A549 (cell line): Measurements from ENCODE around the gene TTC17.

ENCODE experiments used
- CTCF ChIP-seq: fragments of >200 bp; sonication (Bioruptor Twin); formaldehyde crosslinking; IDR thresholded peaks from 3 replicates; pipeline ENCODE4 v1.5.1; 2016
- EP300 ChIP-seq, 2 experiments: fragments of >200 bp; sonication (Bioruptor Twin); formaldehyde crosslinking; IDR thresholded peaks; 2 replicates in 1 of 2; 3 replicates in 1 of 2; pipeline ENCODE4 v1.6.1; 2016 to 2017
- JUNB ChIP-seq: fragments of >200 bp; sonication (Bioruptor Twin); formaldehyde crosslinking; IDR thresholded peaks from 2 replicates; pipeline ENCODE4 v1.6.1; 2016
- PBX3 ChIP-seq: IDR thresholded peaks from 2 replicates; pipeline ENCODE4 v1.6.1; 2012
- REST ChIP-seq: fragments of 200-600 bp; sonication (generic); IDR thresholded peaks from 2 replicates; pipeline ENCODE4 v1.6.1; 2016; ENCODE audit warnings: antibody characterized with exemption, mild to moderate bottlenecking, moderate library complexity
- RNF2 ChIP-seq: fragments of 200-600 bp; sonication (generic); IDR thresholded peaks from 2 replicates; pipeline ENCODE4 v1.6.1; 2016; ENCODE audit warnings: low read depth, mild to moderate bottlenecking, antibody characterized with exemption, moderate library complexity, borderline replicate concordance
- SMC3 ChIP-seq: fragments of >200 bp; sonication (Bioruptor Twin); formaldehyde crosslinking; IDR thresholded peaks from 3 replicates; pipeline ENCODE4 v1.6.1; 2018; ENCODE audit warnings: inconsistent platforms
- USF2 ChIP-seq: fragments of 450-650 bp; IDR thresholded peaks from 2 replicates; pipeline ENCODE4 v1.6.1; 2014; ENCODE audit warnings: antibody characterized with exemption

- no peak for TF ChIP-seq RNF2
- TF ChIP-seq JUNB: no peak
- TF ChIP-seq CTCF: no peak
- TF ChIP-seq SMC3: no peak
- TF ChIP-seq REST: no peak
- no peak for TF ChIP-seq EP300 (IDR thresholded peaks at IDR 0.05)
- no peak for TF ChIP-seq PBX3
- no peak for TF ChIP-seq USF2
Observed at GRCh38 chr11:43341159-43341558, 17.6 kb upstream of the TTC17 start.
